Measurements from ENCODE around the gene SLC22A8.

- TF ChIP-seq SUZ12 (IDR thresholded peaks at IDR 0.05; ENCODE audit: extremely low read depth, insufficient read depth, insufficient read length) (no peak), ZNF274 (IDR thresholded peaks at IDR 0.05; ENCODE audit: low read depth, low read length) (no peak), YY1 (IDR thresholded peaks at IDR 0.05; ENCODE audit: insufficient read depth, insufficient read length) (no peak)
These were observed at the start of gene SLC22A8 for GRCh38 chr11:63015521-63016215.
